Endothelial cell of hepatic sinusoid (primary cell): ENCODE data around the gene PCGF2.

Experiments
- in situ Hi-C: cut with HindIII; loops from 2 replicates; pipeline ENCODE4 v1.10.0; 2017; ENCODE audit warnings: low sequenced_read_pairs

Gene PCGF2

DNA sequence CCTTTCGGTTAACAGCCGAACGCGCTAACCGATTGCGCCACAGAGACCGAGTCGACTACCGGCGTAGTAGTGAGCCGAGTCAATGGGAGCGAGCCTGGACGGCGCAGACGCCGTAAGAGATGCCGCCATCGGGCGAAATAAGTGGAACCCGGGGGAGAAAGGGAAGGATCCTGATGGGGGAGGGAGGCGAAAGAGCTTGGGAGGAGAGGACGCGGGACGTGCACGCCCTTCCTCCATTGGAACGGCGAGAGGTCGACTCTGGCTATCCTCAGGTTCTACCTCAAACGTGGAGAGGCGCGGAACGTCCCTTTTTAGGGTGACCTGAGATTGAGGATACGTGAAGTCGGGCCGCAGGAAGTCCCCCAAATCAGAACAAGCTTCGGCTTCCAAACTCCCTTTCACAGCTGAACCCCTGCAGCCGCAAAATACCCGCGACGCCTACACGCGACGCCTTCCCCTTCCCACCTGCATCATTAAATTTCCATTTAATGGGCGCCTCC is 3.7 kb upstream of the PCGF2 start:
- in situ Hi-C loops = no loop called here

- in situ Hi-C loops = no loop called here
Measured at GRCh38 chr17:38751144-38751807, 3.1 kb upstream of the PCGF2 start.

- in situ Hi-C loops = no loop called here
Measured at GRCh38 chr17:38750312-38751121, 2.4 kb upstream of the PCGF2 start.

DNA sequence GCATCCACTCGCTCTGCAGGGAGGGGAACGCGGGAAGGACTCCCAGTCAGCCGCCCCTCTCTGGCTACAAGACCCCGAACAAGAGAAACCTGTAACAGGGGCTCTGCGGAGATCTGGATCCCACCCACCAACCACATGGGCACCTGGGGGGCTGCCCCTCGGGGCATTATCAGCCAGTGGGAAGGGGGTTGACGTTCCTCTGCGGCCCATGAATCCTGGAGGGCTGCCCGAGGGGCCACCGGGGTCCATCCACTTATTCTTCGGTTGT is 1.8 kb upstream of the PCGF2 start:
- in situ Hi-C loops = no loop called here

DNA sequence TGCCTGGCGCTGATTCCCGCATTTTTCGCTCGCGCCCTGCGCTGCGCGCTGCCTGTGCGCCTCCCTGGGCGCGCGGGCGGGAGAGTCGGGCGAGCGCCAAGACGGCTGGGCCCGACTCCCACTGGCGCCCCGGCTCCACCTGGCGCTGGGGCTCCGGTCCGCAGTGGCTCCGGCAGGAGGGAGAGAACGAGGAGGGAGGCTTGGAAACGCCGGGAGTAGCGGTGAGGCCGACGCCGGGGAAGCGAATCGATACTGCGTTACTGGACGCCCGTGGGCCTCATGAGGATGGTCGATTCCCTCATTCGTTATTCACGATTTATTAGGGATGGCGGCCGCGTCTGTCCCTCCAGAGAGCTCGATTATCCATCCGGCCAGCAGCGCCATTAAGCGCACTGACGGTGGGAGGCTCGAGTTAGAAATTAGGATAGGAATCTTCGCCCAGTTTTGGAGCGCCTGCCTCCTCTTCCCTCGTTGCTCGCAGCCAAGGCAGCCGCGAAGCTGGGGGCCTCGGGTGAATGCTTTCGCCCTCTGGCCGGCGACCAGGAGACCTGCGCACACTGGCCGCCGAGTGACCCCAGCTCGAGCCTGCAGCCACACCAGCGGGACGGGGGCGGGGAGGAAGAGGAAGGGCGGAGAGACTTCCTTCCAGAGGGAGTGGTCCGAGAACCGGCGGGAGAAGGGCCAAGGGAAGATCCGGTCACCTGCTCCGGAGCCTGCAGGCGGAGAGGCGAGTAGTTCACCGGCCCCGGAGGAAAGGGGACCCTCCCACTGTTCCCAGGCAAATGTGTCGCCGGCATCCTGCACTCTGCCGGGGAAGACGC is 1.3 kb upstream of the PCGF2 start:
- in situ Hi-C loops = no loop called here

DNA sequence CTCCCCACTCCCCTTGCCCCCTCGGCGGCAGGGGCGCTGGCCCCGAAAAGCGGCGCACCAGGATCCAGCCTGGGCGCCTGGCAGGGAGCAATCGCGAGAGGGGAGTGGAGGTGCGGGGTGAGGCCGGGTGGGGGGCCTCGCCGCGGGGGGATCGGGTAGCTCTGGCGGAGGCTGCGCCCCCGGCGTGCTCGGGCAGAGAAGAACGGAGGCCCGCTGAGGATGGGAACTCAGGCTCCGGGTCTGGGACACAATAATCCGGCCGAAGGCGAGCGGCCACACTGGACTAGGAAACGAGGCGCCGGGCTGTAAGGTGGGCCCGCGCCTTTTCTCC is 721 bp upstream of the PCGF2 start:
- in situ Hi-C loops = no loop called here

DNA sequence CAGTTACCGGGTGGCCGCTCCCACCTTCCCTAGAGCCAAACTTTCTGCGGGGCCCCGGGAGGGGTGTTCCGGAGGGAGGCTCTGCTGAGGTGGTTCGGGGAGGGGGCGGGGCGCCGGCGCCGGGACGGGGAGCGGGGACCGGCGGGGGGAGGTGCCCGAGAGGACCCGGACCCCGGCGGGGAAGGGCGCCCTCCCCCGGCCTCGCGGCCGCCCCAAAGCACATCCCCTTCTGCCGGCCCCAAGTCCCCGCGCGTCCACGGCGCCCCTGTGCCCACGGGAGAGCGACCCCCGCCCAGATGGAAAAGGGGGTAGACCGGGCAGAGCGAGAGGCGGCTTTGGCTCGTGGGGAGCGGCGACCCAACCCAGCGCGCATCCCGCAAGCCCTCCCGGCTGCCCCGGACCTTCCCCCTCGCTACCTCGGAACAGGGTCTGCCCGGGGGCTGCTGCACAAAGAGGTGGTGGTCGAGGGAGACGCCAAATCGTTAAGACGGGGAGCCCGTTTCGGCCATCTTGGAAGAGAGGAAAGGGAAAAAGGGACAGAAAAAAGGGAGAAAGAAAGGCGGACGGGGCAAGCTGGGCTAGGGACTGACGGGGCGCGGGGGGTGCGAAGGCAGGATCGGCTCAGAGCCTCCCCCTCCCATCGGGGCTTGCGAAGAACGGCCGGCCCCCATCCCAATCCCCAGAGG is 530 bp downstream of the PCGF2 start:
- in situ Hi-C loops = no loop called here

GRCh38 chr17:38746849-38747462 is 1.2 kb downstream of the PCGF2 start:
- in situ Hi-C loops = no loop called here

- in situ Hi-C loops = no loop called here
Measured at GRCh38 chr17:38746004-38746848, 1.9 kb downstream of the PCGF2 start.

GRCh38 chr17:38745545-38745944 is 2.6 kb downstream of the PCGF2 start:
- in situ Hi-C loops = no loop called here

GRCh38 chr17:38743556-38744171 is 4.5 kb downstream of the PCGF2 start:
- in situ Hi-C loops = no loop called here

- in situ Hi-C loops = no loop called here
Measured at GRCh38 chr17:38742411-38743308, 5.5 kb downstream of the PCGF2 start.

- in situ Hi-C loops = no loop called here
Measured at GRCh38 chr17:38741921-38742410, 6.2 kb downstream of the PCGF2 start.

- in situ Hi-C loops = no loop called here
Measured at GRCh38 chr17:38741461-38741860, 6.7 kb downstream of the PCGF2 start.

DNA sequence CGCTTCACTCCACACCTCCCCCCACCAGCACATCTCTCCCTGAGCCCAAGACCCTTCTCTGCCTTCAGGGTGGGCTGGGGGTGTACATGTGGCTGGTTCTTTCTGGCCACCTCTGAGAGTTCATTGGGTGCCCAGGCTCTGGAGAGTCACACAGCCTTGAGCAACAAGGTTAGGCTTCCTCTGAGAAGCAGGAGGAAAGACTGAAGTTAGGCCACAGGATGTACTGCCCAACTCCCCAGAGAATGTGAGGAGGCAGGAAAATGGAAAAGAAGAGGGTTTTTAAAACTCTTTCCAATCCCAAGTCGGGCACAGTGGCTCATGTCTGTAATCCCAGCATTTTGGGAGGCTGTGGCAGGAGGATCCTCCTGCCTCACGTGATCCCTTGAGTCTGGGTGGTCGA is 7.3 kb downstream of the PCGF2 start:
- in situ Hi-C loops = no loop called here

DNA sequence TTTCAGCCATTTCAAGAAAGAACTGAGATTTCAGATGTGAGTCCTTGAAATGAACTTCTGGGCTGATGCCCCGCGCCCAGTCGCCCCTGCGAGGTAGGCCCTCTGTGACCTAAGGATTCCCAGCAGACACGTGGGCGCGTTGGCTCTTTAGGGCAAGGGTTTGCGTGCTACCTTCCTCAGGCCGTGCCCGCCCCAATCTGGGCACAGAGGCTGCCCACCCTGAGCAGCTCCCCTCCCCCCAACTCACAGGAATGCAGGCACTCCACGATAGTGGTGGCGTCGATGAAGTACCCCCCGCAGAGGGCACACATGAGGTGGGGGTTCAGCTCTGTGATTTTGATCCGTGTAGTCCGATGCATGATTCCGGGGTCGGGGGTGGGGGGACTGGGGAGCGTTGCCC is 8.1 kb downstream of the PCGF2 start:
- in situ Hi-C loops = no loop called here

DNA sequence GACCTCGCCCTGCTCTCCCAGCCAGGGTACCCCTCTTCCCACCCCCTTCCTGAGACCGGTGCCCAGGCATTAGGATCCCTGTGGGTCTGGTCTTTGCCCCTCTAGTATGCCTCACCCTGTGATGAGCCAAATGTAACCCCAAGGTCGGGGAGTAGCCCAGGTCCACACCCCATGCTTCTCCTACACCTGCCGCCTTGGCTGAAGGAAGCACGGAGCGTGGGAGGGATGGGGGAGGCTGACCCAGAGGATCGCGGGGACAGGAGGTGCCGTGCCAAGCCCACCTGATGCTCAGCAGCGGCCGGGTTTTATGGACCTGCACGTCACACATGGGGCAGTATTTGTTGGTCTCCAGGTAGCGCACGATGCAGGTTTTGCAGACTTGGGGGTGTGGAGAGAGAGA is 8.8 kb downstream of the PCGF2 start:
- in situ Hi-C loops = no loop called here

DNA sequence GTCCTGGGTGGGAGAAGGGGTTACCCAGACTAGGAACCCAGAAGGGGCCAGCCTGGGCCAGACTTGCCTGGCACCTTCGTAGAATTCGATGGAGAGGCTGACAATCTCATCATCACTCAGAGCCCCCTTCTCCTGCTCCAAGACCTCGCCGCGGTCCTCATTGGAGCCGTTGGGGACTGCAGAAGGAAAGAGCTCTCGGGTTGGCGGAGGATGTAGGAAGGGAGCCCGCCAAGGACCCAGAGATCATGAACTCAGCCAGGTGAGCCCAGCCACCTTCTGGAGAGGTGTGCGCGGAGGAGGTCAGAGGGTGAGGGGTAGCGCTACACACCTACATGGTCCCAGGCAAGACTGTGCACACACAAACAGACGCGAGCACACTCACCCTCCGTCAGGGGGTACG is 9.4 kb downstream of the PCGF2 start:
- in situ Hi-C loops = no loop called here
